ENCODE measurements around the gene LRRC55.

- TF ChIP-seq CTCF (IDR thresholded peaks at IDR 0.05): no peak
- TF ChIP-seq POLR2A (IDR thresholded peaks at IDR 0.05): no peak
Measured at GRCh38 chr11:57191311-57192219, 9.8 kb downstream of the LRRC55 start.
